Urinary bladder (tissue), 4 donors: ENCODE results near the gene SPRR5. TPM values are rescaled to one million over a fixed set of nuclear protein-coding genes. Genes with fewer than 3 reads are reported as not detected.

ENCODE experiments used
- DNase-seq: peaks from one replicate; pipeline ENCODE4 v3.0.0-alpha.2; 2015; ENCODE audit errors: extremely low spot score
- H3K27ac ChIP-seq: one replicate; pipeline ENCODE4 v1.5.1; 2013; ENCODE audit warnings: low read depth, mild to moderate bottlenecking, moderate library complexity
- H3K36me3 ChIP-seq: one replicate; pipeline ENCODE4 v1.6.1; 2013; ENCODE audit warnings: mild to moderate bottlenecking, moderate library complexity; ENCODE audit not compliant: insufficient read depth
- H3K4me1 ChIP-seq: one replicate; pipeline ENCODE4 v1.6.1; 2013; ENCODE audit warnings: mild to moderate bottlenecking, moderate library complexity; ENCODE audit not compliant: insufficient read depth
- H3K4me3 ChIP-seq: one replicate; pipeline ENCODE4 v1.5.1; 2013; ENCODE audit warnings: low read depth, low read length
- WGBS: extraction: QIAGEN DNeasy Blood & Tissue Kit; methylation state at CpG from one replicate; pipeline ENCODE4 v1.1.7; 2013; 5-methylcytosine and 5-hydroxymethylcytosine counted together
- polyA plus RNA-seq: library from polyadenylated mRNA; stranded (reverse); fragments of 200-250 nt; gene quantifications from one replicate; pipeline ENCODE4 v1.2.3, GENCODE V29; 2013
- total RNA-seq: library from RNA; depleted of rRNA; stranded (reverse); fragments of >200 nt; gene quantifications from one replicate; pipeline ENCODE4 v1.2.3, GENCODE V29; 2014
- donor health status: healthy with polysubstance abuse.
- donor health status: healthy.

Gene SPRR5
- total and polyA plus RNA-seq, 2 donors, result not detected

- no peak overlapping the region for H3K27ac ChIP-seq
- H3K4me1 ChIP-seq, result no peaks in the 10 kb centered on the region
- no peak for DNase-seq
- 90% methylated on average over 10 of the region's 10 CpGs for WGBS
- no peak overlapping the region for H3K4me3 ChIP-seq
- no peaks in the 10 kb centered on the region for H3K36me3 ChIP-seq
These were observed 12.9 kb downstream of the SPRR5 start for GRCh38 chr1:152959801-152960451.

DNA sequence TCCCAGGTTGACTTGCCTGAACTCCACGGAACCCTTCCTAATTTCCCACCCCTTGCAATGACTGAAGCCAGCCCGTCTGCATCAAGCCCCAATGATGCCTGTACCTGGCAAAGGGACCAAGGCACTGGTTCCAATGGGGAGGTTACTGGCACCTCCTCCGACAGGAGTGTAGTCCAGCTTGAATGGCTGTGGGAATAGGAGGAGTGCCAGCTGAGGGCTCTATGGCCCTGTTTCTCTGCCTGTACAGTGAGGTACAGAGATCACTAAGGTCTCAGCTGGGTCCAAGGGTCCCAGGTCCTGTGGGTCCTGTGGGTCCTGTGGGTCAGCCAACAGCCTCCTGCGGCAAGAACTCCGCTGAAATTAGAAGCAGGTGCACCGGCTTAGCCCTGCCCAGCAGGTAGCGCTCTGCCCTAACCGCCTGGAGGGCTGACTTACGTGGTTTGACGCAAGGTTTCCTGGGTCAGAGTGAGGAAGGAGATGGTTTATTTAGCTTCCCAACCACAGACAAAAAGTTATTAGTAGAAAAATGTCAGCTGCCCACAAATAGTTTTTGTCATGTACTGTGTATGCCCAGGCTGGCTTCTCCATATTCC, 13.5 kb downstream of the SPRR5 start:
- 65% methylated on average over 10 of the region's 10 CpGs for WGBS
- Histone ChIP-seq H3K4me1 (no peaks in the 10 kb centered on the region), H3K36me3 (no peaks in the 10 kb centered on the region), H3K27ac (no peak overlapping the region), H3K4me3 (no peak overlapping the region)
- no peak for DNase-seq

GRCh38 chr1:152961226-152961891, 14.4 kb downstream of the SPRR5 start:
- no peak overlapping the region for H3K4me3 ChIP-seq

GRCh38 chr1:152962876-152963415, 15.9 kb downstream of the SPRR5 start:
- WGBS, result 75% methylated on average over 2 of the region's 2 CpGs
- Histone ChIP-seq H3K4me1 (no peaks in the 10 kb centered on the region), H3K36me3 (no peaks in the 10 kb centered on the region), H3K4me3 (no peak overlapping the region), H3K27ac (no peak overlapping the region)
- no peak for DNase-seq

More at GRCh38 chr1:152961226-152961891, 14.4 kb downstream of the SPRR5 start:
- no peak overlapping the region for H3K27ac ChIP-seq
- no peak for DNase-seq
- 67% methylated on average over 7 of the region's 7 CpGs for WGBS
- H3K36me3 ChIP-seq, result no peaks in the 10 kb centered on the region
- no peaks in the 10 kb centered on the region for H3K4me1 ChIP-seq

DNA sequence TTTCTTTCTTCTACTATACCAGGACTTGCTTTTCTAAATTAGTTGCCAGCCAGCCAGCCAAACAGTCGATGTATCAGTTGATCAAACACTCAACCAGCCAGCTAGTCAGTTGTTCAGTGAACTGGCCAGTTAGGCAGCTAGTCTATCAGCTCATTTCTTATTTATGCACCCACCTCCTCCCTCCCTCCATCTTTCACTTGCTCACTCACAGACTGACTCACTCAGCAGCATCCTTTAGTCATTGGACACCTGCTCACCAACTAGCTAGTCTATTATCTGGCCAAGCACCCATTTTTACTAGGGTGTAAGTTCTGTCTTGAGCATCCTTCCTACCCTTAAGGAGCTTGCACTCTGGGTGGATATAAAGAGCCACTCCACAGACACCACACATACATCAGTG, 17.5 kb downstream of the SPRR5 start:
- WGBS, result 69% methylated on average over 1 of the region's 1 CpG
- DNase-seq, result no peak
- Histone ChIP-seq H3K4me3 (no peak overlapping the region), H3K27ac (no peak overlapping the region), H3K36me3 (no peaks in the 10 kb centered on the region), H3K4me1 (no peaks in the 10 kb centered on the region)

DNA sequence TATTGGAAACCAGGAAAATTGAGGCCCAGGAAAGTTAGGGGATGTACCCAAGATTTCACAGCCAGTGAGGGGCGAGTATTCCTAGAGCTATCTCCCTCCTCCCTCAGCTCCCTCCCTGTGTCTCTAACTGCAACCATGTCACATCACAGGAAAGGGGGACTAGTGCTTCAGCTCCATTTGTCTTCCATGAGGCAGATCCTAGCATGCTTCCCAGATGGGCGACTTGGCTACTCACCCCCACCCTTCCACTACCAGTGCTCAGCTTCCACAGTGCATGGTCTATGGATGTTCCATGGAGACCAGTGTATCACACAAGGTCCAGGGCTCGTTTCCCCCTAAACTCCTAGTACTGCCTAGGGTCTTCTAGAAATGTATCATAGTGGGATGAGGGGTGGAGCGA, 18.8 kb downstream of the SPRR5 start:
- Histone ChIP-seq H3K36me3 (no peaks in the 10 kb centered on the region), H3K4me3 (no peak overlapping the region), H3K27ac (no peak overlapping the region), H3K4me1 (no peaks in the 10 kb centered on the region)
- 82% methylated on average over 4 of the region's 4 CpGs for WGBS
- DNase-seq, result no peak

- H3K4me1 ChIP-seq, result no peaks in the 10 kb centered on the region
- no peak overlapping the region for H3K4me3 ChIP-seq
- no peak overlapping the region for H3K27ac ChIP-seq
- H3K36me3 ChIP-seq, result no peaks in the 10 kb centered on the region
- DNase-seq, result no peak
- WGBS, result 53% methylated on average over 7 of the region's 7 CpGs
These were observed 20.2 kb downstream of the SPRR5 start for GRCh38 chr1:152967201-152967600.

DNA sequence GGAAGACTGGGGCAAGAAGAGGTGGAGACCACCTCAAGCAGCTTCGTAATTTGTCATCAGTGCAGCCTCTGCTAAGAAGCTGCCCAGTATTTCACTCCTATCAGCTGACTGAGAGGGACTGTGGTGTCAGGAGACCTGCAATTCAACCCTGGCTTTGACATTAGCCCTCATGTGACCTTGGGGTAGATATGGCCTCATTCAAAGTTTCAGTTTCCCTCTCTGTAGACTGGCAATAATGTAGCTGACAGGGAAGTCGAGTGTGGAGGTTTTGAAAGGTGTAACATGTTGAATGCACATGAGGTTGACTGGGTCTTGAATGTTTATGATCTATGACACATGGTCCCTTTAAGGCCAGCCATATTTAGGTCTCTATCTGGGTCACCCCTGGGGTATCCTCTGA, 21.2 kb downstream of the SPRR5 start:
- Histone ChIP-seq H3K36me3 (no peaks in the 10 kb centered on the region), H3K4me1 (no peaks in the 10 kb centered on the region), H3K4me3 (no peak overlapping the region), H3K27ac (no peak overlapping the region)
- no peak for DNase-seq
- 57% methylated on average over 2 of the region's 2 CpGs for WGBS

DNA sequence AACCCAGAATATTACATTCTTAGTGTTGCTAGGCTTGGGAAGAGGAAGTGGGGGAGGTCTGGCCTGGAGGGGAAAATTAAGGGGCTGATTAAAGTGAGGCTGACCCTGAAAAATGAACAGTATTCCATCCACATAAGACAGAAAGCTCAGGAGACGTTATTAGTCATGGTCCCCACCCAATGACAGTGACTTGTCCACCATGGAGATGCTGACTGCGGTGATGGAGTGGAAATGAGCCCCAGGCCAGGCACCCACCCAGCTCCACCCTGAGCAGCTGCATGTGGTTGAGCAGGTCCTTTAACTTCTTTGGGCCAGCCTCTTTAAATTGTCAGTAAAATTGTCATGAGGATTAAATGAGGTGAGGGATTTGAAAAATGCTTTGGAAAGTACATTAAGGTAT, 22.0 kb downstream of the SPRR5 start:
- Histone ChIP-seq H3K4me1 (no peaks in the 10 kb centered on the region), H3K36me3 (no peaks in the 10 kb centered on the region), H3K4me3 (no peak overlapping the region), H3K27ac (no peak overlapping the region)
- no peak for DNase-seq
- 80% methylated on average over 2 of the region's 2 CpGs for WGBS

DNA sequence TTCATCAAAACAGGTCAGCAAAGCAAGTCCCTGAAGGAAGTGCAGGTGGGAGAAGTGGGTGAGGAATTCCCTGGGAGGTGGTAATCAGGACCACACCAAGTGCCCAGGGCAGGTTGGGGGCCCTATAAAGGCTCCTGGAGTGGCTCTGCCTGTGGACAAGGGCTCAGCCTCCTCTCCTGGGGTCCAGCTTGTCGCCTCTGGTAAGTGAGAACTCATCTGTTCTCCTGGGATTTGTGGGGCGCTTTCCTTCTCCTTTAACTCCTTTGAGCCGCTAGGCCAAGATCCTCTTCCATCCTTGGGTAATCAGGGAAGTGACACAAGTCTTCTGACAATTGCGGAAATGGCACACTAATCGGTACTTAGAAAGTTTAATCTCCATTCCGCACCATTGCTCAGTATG, 23.5 kb downstream of the SPRR5 start, which contains the start of gene SPRR4:
Gene SPRR4 (plus strand): TSS at position 154 of the 400 bp plus-strand sequence. CDS start 1,243 bp downstream, outside the sequence.
- Histone ChIP-seq H3K4me3 (no peak within 1 kb of the TSS), H3K4me1 (no peaks in the 10 kb centered on the region), H3K36me3 (no peaks in the 10 kb centered on the region), H3K27ac (no peak within 1 kb of the TSS)
- WGBS, result 87% methylated on average over 6 of the region's 6 CpGs
- DNase-seq, result no peak

- no peak overlapping the region for H3K4me3 ChIP-seq
- no peaks in the 10 kb centered on the region for H3K4me1 ChIP-seq
- no peaks in the 10 kb centered on the region for H3K36me3 ChIP-seq
- H3K27ac ChIP-seq, result no peak overlapping the region
- no peak for DNase-seq
- 83% methylated on average over 4 of the region's 4 CpGs for WGBS
These were observed 25.3 kb downstream of the SPRR5 start for GRCh38 chr1:152972196-152972886.

DNA sequence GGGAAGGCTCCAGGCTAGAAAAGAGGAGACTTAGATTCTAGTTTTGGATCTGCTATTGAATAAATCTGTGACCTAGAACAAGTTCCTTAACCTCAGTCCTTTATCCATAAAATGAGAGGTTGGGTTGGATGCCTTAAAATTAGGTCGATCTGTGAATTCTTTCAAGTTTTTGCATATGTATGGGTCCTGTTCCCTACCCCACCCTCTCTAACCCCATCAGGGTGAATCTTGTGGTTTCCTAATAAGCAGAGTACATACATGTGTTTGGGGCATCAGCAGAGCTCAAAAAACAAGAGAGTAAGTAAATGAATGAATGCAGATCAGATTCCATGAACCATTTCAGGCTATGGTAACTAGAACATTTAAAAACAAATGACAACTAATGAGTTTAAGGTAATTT, 29.7 kb downstream of the SPRR5 start:
- H3K4me3 ChIP-seq, result no peak overlapping the region
- WGBS, result 74% methylated on average over 1 of the region's 1 CpG
- H3K36me3 ChIP-seq, result no peaks in the 10 kb centered on the region
- no peaks in the 10 kb centered on the region for H3K4me1 ChIP-seq
- DNase-seq, result no peak
- no peak overlapping the region for H3K27ac ChIP-seq

DNA sequence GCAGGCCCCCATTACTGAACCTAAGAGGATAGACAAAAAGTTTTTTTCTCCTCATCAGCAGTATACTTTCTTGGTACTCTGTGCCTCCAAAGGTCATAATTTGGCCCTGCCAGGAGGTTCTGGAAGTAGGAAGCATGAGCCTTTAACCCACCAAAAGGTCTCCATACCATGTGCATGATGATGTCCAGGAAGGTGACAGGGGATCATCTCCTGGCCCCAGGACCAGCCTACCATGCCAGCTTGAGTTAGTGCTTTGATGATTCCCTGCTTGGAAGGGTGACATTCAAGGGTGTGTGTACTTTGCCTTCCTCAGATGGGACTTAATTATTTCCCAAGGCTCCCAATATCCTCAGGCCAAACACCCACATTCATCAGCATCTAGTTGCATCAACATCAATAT, 30.6 kb downstream of the SPRR5 start:
- H3K27ac ChIP-seq, result no peak overlapping the region
- H3K36me3 ChIP-seq, result no peaks in the 10 kb centered on the region
- no peak for DNase-seq
- H3K4me3 ChIP-seq, result no peak overlapping the region
- H3K4me1 ChIP-seq, result no peaks in the 10 kb centered on the region
